Left forelimb (tissue), 1 donor: Measurements from ENCODE around the gene CCDC33.
A peak's percentile ranks its signal among the peaks of the same experiment; 100 is the strongest.

ENCODE experiments used
- DNase-seq: peaks from one replicate; pipeline ENCODE4 v3.0.0-alpha.2; 2018; ENCODE audit warnings: low spot score

The CCDC33 gene

DNA sequence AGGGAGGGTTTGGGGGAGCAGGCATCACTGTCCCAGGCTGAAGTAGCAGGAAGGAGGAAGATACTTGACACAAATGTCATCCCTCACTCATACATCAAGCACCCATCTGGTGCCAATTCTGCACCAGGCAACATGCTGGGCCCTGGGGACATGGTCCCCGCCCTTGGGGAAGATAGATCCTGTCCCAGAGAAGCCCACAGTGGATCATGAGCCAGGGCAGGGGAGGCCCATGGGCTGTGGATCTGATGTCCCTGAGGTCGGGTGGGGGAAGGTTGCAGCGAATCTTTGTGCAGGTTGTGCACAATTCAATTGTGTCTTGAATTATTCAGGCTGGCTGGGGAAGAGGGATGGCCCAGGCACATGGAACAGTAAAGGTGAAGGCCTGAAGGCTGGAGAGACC lies 6.4 kb upstream of the CCDC33 start:
- DNase-seq, result no peak

DNA sequence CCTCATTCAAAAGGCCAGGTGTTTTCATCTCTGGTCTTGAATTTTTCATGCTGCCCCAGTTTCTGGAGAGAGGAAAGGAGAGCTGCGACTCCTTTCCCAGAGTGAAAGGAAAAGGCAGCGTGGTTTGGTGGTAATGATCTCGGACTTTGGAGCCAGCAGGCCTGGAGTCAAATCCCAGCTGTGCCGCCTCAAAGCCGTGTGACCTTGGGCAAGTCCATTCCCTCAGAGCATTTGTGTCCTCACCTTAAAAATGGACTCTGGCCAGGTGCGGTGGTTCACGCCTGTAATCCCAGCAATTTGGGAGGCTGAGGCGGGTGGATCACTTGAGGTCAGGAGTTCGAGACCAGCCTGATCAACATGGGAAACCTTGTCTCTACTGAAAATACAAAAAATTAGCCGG lies 4.7 kb upstream of the CCDC33 start:
- DNase-seq, result no peak

GRCh38 chr15:74233373-74233772 lies 2.8 kb upstream of the CCDC33 start:
- no peak for DNase-seq

GRCh38 chr15:74233851-74234597 lies 2.1 kb upstream of the CCDC33 start:
- DNase-seq, result no peak

GRCh38 chr15:74234598-74234875 lies 1.6 kb upstream of the CCDC33 start:
- DNase-seq, result no peak

GRCh38 chr15:74239051-74239705 lies 3.1 kb downstream of the CCDC33 start:
- no peak for DNase-seq

- DNase-seq, result peak; percentile 82
Observed at GRCh38 chr15:74240002-74240568, 4.0 kb downstream of the CCDC33 start.

DNA sequence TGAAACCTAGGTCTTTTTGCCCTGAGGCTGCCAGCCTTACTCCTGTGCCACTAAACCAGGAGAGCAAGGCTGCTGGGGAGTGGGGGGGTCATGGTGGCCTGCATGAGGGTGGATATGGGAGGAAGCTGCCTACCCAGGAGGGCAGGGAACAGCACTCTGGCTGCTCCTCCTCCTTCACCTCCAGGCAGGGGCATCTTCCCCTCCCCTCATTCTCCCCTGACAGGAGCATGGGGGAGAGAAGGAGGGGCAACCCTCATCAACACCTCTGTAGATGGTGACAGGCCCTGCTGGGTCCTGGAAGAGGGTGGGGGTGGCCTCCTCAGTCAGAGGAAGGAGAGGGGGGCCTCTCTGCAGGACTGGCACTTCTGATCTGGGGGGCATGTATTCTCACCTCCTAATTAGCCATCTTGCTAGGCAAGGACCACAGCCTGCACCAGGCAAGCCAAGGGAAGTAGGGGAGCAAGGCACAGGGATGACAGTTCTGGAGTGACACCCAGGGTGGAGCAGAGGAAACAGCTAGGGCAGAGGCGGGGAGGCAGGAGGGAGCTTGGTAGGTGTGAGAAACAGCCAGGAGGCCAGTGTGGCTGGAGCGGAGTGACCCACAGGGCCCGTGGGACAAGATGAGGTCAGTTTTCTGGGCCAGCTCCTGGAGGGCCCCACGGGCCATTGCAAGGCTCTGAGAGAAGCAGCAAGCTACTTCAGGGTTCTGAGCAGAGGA lies 4.9 kb downstream of the CCDC33 start:
- DNase-seq, result no peak

DNA sequence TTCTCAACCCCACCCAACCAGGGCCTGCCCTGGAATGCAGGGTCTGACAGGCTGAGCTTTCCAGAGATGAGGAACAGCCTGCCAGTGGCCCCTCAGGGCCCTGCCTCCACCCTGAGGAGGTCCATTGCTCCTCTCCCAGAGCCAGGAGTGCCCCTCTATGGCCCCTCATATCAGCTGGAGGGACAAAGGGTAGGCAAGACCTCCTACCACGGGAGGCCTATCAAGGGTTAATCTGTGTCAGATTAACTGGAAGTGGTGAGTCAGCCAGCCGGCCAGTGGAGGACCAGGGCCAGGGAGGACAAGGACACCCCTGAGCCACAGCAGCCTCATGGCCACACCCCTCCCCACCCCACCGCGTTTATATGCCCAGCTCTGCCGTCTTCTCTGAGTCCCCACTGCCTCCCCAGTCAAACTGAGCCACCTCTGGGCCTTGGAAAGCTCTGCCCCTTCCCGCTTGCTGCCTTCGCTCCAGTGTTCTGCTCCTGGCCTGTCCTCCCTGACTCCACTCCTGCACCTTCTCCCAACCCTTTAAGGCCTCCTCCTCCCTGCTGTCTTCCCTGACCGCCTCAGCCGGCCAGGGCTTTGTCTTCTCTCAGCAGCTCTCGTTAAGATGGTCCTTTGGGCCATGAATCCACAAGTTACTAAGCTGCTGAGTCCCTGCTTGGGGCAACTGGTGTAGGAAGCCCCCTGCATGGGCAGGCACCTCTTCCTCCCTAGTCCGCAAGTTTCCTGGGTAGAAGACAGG lies 6.5 kb downstream of the CCDC33 start:
- DNase-seq, result no peak

DNA sequence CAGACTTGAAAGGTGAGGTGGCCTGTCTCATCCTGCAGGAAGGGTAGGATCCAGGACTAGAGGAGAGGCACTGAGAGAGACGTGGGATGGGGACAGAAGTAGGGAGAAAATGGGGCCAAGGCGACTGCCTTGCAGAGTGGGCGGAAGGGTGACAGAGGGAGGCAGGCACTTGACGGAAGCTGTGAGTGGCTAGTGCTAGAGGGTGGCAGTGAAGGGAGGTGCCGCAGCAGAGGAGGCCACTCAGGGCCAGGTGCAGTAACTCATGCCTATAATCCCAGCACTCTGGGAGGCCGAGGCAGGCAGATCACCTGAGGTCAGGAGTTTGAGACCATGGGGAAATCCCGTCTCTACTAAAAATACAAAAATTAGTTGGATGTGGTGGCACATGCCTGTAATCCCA lies 7.3 kb downstream of the CCDC33 start:
- no peak for DNase-seq

- DNase-seq, result no peak
Observed at GRCh38 chr15:74244822-74245341, 8.8 kb downstream of the CCDC33 start.

- no peak for DNase-seq
Observed at GRCh38 chr15:74245342-74245931, 9.3 kb downstream of the CCDC33 start.

- no peak for DNase-seq
Observed at GRCh38 chr15:74250266-74250665, 14.1 kb downstream of the CCDC33 start.

DNA sequence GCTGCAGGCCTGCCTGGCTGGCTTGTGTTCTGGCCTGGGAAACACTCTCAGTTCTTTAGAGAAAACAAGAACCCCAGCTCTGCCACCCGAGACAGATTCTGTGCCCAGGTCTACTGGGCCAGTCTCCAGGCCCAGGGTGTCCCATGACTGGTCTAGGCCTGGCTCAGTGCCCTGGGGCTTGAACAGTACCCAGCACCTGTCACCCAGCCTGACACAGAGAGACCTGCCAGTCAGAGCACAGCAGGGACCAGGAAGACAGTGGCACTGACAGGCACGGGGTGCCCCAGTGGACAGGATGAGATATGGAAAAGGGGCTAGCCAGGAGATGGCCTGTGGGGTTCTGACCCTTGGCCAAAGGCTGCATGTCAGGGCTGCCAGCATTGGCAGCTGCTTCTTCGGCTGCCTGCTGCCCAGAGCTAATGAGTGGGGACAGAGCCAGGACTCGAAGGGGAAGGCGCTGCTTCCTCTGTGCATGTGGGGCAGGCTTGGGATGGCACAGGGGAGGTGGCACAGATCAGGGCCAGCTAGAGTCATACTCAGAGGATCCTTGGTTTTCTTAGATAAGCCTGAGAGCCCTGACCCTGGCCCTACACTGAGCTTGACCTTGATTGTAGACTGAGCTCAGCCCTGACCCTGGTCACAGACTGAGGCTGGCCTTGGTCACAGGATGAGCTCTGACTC lies 15.1 kb downstream of the CCDC33 start:
- DNase-seq, result no peak

DNA sequence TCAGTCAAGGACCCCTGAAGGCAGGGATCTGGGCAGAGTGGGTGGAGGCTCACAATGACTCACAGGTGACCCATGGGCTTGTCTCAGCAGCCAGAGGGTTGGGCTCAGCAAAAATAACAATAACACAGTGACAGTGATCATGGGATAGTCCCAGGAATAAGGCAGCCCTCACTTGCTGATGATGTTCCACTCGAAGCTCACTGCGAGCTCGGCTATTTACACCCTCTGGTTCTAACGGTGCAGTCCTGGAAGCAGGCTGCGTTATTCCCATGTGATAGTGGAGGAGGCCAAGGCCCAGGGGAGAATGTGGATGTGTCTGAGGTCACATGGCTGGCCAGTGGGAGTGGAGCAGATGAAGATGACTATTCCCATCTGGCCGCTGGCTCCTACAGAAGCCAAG lies 16.2 kb downstream of the CCDC33 start:
- DNase-seq, result no peak

GRCh38 chr15:74252721-74253120 lies 16.6 kb downstream of the CCDC33 start:
- no peak for DNase-seq

DNA sequence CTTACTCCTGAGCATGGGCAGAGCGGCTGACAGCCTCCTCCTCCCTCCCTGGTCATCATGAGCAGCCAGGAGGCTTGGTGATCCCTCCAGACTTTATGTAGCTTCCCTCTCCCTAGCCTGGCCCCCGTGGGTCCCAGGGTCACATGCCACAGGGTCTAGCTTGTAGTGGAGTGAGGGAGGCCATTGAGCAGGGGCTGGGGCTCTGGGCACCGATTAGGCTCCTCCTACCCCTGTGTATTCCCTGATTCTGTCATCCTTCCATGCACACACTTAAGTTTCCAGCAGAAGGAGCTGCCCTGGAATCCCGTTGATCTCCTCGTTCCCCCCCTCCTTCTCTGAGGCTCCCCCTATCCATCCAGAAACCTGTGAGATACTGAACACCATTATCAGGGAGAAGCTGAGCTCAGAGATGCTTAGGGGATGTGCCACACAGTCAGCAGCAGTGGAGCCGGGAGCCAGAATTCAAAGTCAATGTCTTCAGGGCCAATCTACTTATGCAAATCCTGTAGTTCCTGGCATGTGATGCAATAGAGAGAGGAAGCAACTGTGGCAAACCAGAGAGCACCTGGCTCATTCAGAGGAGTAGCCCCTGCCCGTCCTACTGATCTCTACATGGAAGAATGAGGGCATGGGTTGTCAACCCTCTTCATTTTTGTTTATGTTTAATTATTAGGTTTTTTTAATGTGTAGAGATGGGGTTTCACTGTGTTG lies 17.2 kb downstream of the CCDC33 start:
- DNase-seq, result no peak

- no peak for DNase-seq
Observed at GRCh38 chr15:74257105-74257504, 21.0 kb downstream of the CCDC33 start.

DNA sequence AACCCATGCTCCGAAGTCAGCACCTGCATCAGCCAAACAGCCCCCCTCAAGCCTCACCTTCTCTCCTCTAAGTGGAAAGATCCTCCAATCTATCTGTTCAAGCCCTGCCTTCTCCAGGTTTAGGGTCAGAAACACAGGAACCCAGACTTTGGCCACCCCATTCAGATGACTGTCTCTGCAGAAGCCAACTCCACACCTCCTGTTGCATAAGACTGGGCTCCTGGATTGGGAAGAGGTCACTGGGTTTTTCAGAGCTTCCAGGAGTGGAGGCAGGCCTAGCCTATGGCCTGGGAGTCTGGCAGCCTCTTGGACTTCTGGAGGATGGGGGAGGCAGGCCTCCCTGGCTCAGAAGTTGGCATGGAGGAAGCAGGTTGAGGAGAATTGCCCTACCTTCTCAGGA lies 21.5 kb downstream of the CCDC33 start:
- no peak for DNase-seq

DNA sequence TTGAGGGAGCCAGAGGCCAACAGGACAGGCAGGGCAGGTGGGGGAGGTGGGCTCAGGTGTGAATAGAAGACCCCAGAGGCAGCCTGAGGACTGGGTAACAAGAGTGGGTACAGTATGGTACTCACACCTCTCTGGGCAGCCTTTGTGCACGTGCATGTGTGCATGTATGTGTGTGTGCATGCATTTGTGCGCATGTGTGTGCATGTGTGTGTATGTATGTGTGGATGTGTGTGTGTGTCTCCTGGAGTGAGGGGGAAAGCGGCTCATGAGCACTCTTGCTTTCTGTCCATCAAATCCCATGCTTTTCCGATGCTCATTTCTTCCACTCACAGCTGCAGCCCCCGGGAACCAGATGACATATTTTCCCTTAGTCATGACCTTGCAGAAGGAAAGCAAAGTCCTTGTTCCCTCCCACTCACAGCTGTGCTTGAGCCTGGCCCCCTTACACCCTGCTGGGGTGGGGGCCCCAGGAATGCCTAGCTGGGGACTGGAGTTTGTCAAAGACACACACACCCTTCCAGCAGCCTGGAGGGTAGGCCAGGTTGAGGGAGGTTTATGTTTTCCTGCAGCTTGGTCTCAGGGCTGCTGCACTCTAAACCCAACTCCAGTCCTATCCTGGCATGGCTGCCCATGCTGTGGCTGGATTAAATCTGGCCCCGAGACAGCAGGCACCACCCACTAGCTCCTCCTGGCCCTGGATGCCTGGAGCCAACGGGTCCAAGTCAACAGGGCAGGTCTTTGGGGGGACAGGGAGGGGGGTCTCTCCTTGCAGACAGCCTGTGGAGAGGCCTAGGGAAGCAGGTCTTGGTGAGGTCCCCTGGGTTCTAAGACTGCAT lies 22.5 kb downstream of the CCDC33 start:
- DNase-seq, result no peak
